ENCODE measurements around the gene PES1. TPM values are rescaled to one million over a fixed set of nuclear protein-coding genes. Genes with fewer than 3 reads are reported as not detected.
"Not testable (repeated sequence)": the region's sequence is repeated elsewhere in the genome, so short reads cannot be mapped to it uniquely, and the experiment has no call there.

The PES1 gene
- total RNA-seq, 1 donor from 2014 or later: 46.5 TPM

DNA sequence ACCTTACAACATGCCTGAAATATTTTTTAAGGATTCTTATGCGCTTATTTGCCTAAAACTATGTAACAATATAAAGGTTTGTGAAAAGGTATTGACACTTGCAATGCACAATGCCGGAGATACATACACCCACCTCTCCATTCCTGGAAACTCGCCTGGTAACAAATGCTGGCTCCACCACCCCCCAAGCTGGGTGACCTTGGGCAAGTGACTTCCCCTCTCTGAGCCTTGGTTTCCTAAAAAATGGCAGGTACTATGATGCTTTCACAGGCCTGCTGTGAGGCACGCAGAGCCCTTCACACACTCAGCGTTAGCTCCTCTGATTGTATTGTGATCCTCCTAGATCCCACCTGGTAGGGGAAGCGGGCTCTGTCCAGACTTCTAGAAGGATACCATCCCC lies 19.5 kb downstream of the PES1 start:
- TF ChIP-seq, protein P1, sequence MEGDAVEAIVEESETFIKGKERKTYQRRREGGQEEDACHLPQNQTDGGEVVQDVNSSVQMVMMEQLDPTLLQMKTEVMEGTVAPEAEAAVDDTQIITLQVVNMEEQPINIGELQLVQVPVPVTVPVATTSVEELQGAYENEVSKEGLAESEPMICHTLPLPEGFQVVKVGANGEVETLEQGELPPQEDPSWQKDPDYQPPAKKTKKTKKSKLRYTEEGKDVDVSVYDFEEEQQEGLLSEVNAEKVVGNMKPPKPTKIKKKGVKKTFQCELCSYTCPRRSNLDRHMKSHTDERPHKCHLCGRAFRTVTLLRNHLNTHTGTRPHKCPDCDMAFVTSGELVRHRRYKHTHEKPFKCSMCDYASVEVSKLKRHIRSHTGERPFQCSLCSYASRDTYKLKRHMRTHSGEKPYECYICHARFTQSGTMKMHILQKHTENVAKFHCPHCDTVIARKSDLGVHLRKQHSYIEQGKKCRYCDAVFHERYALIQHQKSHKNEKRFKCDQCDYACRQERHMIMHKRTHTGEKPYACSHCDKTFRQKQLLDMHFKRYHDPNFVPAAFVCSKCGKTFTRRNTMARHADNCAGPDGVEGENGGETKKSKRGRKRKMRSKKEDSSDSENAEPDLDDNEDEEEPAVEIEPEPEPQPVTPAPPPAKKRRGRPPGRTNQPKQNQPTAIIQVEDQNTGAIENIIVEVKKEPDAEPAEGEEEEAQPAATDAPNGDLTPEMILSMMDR (IDR thresholded peaks at IDR 0.05): no peak
- DNase-seq: no peak
- H3K36me3 ChIP-seq: peaks cover 21% of the 10 kb centered on the region
- H3K27me3 ChIP-seq: no peaks in the 10 kb centered on the region
- H3K9me3 ChIP-seq: no peaks in the 10 kb centered on the region
- ATAC-seq: no peak
- intact Hi-C loops (cut with DNase I): no loop called here
- H3K4me3 ChIP-seq: no peak overlapping the region
- peaks cover 16% of the 10 kb centered on the region for H3K4me1 ChIP-seq
- no peak overlapping the region for H3K27ac ChIP-seq

- no peaks in the 10 kb centered on the region for H3K36me3 ChIP-seq
- H3K27me3 ChIP-seq: no peaks in the 10 kb centered on the region
- DNase-seq (no peak), ATAC-seq (no peak)
- H3K27ac ChIP-seq: no peak overlapping the region
- intact Hi-C loops (cut with DNase I): no loop called here
- H3K4me1 ChIP-seq: peaks cover 8% of the 10 kb centered on the region
- H3K9me3 ChIP-seq: no peaks in the 10 kb centered on the region
- H3K4me3 ChIP-seq: no peak overlapping the region
- TF ChIP-seq, protein P1 (IDR thresholded peaks at IDR 0.05): no peak
Observed at GRCh38 chr22:30569674-30570202, 22.0 kb downstream of the PES1 start.

DNA sequence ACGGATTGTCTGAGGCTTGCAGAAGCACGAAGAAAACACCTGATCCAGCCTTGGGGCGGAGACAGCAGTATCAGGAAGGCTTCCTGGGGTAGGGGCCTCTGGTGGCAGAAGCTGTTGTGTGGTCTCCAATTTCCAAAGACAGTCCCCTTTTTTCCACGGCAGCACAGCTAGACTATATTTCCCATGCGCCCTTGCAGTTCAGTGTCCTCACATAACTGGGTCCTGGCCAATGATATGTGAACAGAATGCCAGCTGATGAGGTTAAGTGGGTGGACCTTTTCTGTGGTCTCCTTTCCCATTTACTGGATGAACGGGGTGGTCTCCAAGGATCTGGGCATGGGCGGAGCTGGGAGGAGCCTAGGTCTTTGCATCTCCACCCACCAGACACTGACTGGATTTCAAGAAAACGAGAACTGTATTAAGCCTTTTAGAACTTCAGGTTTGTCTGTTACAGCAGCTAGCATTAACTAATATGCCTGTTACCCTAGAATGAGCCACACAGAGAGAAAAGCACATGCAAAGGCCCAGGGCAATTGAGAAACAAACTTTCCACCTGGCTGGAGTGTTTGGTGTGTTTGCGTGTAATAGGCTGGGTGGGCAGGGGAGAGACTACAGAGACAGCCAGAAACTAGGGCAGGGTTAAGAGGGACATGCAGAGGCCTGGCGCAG lies 23.4 kb downstream of the PES1 start:
- intact Hi-C loops (cut with DNase I): no loop called here

DNA sequence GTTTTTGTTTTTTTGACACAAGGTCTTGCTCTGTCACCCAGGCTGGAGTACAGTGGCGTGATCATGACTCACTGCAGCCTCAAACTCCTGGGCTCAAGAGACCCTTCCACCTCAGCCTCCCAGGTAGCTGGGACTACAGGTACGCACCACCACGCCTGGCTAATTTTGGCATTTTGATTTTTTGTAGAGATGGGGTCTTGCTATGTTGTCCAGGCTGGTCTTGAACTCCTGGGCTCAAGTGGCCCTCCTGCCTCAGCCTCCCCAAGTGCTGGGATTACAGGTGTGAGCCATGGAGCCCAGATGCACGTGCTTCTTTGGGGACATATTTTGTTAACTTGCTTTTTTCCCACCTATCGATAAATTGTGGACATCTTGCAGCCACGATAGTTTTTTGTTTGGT lies 24.4 kb downstream of the PES1 start:
- H3K36me3 ChIP-seq; intact Hi-C loops (cut with DNase I); ATAC-seq; H3K9me3 ChIP-seq; H3K4me3 ChIP-seq; H3K4me1 ChIP-seq; H3K27ac ChIP-seq; DNase-seq; H3K27me3 ChIP-seq: not testable (repeated sequence)

More for the DNA sequence above, 23.4 kb downstream of the PES1 start:
- no peak overlapping the region for H3K27ac ChIP-seq
- ATAC-seq (no peak), DNase-seq (no peak)
- H3K4me3 ChIP-seq: no peak overlapping the region
- H3K27me3 ChIP-seq: no peaks in the 10 kb centered on the region
- TF ChIP-seq, protein P1 (IDR thresholded peaks at IDR 0.05): no peak
- no peaks in the 10 kb centered on the region for H3K4me1 ChIP-seq
- no peaks in the 10 kb centered on the region for H3K9me3 ChIP-seq
- no peaks in the 10 kb centered on the region for H3K36me3 ChIP-seq

- no peak overlapping the region for H3K27ac ChIP-seq
- no peaks in the 10 kb centered on the region for H3K36me3 ChIP-seq
- intact Hi-C loops (cut with DNase I): no loop called here
- no peak overlapping the region for H3K4me3 ChIP-seq
- H3K4me1 ChIP-seq: no peaks in the 10 kb centered on the region
- DNase-seq (no peak), ATAC-seq (no peak)
- H3K27me3 ChIP-seq: no peaks in the 10 kb centered on the region
- TF ChIP-seq, protein P1 (IDR thresholded peaks at IDR 0.05): no peak
- no peaks in the 10 kb centered on the region for H3K9me3 ChIP-seq
Observed at GRCh38 chr22:30566125-30566524, 25.6 kb downstream of the PES1 start.

- TF ChIP-seq, protein P1 (IDR thresholded peaks at IDR 0.05): no peak
- DNase-seq: no peak
- intact Hi-C loops (cut with DNase I): no loop called here
- no peak overlapping the region for H3K27ac ChIP-seq
- no peaks in the 10 kb centered on the region for H3K9me3 ChIP-seq
- H3K36me3 ChIP-seq: no peaks in the 10 kb centered on the region
- no peaks in the 10 kb centered on the region for H3K4me1 ChIP-seq
- H3K27me3 ChIP-seq: no peaks in the 10 kb centered on the region
- H3K4me3 ChIP-seq: no peak overlapping the region
- no peak for ATAC-seq
Observed at GRCh38 chr22:30565341-30565740, 26.4 kb downstream of the PES1 start.
